ENCODE data around the gene ETNK2. TPM values are rescaled to one million over a fixed set of nuclear protein-coding genes. Genes with fewer than 3 reads are reported as not detected.
A peak's percentile ranks its signal among the peaks of the same experiment; 100 is the strongest.

The ETNK2 gene
- total and polyA plus RNA-seq, 2 of the 13 experiments (the other 11 are each of a cell fraction or from before 2014, with no cell fraction given), result 15.5 to 42.8 TPM

DNA sequence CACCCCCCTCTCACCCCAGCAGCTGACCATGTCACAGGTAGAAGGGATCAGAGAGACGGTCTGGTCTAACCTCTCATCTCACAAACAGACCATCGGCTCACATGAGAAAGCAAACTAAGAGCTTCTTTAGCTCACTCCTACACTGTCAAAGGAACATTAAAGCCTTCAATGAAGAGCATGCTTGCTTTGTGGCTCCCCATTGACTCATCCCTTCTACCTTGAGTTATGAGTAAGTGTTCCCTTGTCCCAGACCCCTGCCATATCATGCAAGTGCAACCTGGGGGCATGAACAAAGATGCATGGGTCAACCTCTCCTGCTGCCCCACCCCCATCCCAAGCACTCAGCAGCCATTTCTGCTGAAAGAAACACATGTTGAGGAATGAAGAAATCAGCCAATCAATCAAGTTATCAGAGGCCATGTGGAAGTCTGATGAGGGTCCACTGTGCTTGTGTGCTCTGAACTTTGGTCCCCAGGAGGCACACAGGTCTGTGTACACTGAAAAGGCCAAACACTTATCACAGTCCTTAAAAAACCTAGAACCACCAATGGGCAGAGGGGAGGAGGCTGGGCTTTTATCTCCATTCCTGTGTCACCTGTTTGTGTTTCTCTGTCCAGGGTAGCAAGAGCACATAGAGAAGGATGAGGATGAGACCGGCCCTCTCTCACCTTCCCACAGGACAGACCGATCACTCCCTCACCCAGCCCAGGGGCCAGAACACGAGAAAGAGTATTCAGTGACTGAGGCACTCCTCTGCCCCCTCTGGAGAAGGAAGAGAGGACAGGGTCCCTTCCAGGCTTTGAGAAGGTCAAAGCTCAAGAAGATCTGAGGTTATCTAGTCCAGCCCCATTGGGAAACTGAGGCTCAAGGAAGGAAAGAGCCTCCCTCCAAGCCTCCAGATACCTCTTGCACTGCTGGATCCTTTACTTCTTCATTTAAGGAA lies 9.5 kb downstream of the ETNK2 start (continued):
- TF ChIP-seq, protein P1, sequence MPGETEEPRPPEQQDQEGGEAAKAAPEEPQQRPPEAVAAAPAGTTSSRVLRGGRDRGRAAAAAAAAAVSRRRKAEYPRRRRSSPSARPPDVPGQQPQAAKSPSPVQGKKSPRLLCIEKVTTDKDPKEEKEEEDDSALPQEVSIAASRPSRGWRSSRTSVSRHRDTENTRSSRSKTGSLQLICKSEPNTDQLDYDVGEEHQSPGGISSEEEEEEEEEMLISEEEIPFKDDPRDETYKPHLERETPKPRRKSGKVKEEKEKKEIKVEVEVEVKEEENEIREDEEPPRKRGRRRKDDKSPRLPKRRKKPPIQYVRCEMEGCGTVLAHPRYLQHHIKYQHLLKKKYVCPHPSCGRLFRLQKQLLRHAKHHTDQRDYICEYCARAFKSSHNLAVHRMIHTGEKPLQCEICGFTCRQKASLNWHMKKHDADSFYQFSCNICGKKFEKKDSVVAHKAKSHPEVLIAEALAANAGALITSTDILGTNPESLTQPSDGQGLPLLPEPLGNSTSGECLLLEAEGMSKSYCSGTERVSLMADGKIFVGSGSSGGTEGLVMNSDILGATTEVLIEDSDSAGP (CRISPR knock-in tag; IDR thresholded peaks at IDR 0.05; ENCODE audit: borderline replicate concordance), result no peak
- TF ChIP-seq FOXA1 (IDR thresholded peaks at IDR 0.05) (no peak), FOXA1 (CRISPR knock-in tag; IDR thresholded peaks at IDR 0.05) (peak; percentile 45; the same call in 1 of the 2 replicates), MXD4 (CRISPR knock-in tag; IDR thresholded peaks at IDR 0.05) (no peak), ELF1 (CRISPR knock-in tag; IDR thresholded peaks at IDR 0.05) (no peak), ZNF232 (CRISPR knock-in tag; IDR thresholded peaks at IDR 0.05; ENCODE audit: borderline replicate concordance) (no peak), SKI (IDR thresholded peaks at IDR 0.05; ENCODE audit: partially characterized antibody) (peak; percentile 26), SALL1 (CRISPR knock-in tag; IDR thresholded peaks at IDR 0.05) (peak; percentile 71), SMYD3 (CRISPR knock-in tag; IDR thresholded peaks at IDR 0.05) (no peak), SP140L (CRISPR knock-in tag; IDR thresholded peaks at IDR 0.05; ENCODE audit: borderline replicate concordance) (no peak), MTA1 (CRISPR knock-in tag; IDR thresholded peaks at IDR 0.05; ENCODE audit: borderline replicate concordance) (no peak)
- TF ChIP-seq, protein P2, sequence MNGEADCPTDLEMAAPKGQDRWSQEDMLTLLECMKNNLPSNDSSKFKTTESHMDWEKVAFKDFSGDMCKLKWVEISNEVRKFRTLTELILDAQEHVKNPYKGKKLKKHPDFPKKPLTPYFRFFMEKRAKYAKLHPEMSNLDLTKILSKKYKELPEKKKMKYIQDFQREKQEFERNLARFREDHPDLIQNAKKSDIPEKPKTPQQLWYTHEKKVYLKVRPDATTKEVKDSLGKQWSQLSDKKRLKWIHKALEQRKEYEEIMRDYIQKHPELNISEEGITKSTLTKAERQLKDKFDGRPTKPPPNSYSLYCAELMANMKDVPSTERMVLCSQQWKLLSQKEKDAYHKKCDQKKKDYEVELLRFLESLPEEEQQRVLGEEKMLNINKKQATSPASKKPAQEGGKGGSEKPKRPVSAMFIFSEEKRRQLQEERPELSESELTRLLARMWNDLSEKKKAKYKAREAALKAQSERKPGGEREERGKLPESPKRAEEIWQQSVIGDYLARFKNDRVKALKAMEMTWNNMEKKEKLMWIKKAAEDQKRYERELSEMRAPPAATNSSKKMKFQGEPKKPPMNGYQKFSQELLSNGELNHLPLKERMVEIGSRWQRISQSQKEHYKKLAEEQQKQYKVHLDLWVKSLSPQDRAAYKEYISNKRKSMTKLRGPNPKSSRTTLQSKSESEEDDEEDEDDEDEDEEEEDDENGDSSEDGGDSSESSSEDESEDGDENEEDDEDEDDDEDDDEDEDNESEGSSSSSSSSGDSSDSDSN (CRISPR knock-in tag; IDR thresholded peaks at IDR 0.05), result no peak
- TF ChIP-seq, protein P3, sequence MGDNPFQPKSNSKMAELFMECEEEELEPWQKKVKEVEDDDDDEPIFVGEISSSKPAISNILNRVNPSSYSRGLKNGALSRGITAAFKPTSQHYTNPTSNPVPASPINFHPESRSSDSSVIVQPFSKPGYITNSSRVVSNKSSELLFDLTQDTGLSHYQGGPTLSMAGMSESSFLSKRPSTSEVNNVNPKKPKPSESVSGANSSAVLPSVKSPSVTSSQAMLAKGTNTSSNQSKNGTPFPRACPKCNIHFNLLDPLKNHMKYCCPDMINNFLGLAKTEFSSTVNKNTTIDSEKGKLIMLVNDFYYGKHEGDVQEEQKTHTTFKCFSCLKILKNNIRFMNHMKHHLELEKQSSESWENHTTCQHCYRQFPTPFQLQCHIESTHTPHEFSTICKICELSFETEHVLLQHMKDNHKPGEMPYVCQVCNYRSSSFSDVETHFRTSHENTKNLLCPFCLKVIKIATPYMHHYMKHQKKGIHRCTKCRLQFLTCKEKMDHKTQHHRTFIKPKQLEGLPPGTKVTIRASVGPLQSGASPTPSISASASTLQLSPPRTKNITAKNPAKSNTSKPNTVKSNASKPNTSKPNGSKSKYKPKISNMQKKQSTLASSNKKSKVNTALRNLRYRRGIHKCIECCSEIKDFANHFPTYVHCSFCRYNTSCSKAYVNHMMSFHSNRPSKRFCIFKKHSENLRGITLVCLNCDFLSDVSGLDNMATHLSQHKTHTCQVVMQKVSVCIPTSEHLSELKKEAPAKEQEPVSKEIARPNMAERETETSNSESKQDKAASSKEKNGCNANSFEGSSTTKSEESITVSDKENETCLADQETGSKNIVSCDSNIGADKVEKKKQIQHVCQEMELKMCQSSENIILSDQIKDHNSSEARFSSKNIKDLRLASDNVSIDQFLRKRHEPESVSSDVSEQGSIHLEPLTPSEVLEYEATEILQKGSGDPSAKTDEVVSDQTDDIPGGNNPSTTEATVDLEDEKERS (CRISPR knock-in tag; IDR thresholded peaks at IDR 0.05), result no peak
- TF ChIP-seq, protein P4, sequence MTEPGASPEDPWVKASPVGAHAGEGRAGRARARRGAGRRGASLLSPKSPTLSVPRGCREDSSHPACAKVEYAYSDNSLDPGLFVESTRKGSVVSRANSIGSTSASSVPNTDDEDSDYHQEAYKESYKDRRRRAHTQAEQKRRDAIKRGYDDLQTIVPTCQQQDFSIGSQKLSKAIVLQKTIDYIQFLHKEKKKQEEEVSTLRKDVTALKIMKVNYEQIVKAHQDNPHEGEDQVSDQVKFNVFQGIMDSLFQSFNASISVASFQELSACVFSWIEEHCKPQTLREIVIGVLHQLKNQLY (CRISPR knock-in tag; IDR thresholded peaks at IDR 0.05), result peak; percentile 34; the same call in 1 of the 2 replicates
- TF ChIP-seq, protein P5, sequence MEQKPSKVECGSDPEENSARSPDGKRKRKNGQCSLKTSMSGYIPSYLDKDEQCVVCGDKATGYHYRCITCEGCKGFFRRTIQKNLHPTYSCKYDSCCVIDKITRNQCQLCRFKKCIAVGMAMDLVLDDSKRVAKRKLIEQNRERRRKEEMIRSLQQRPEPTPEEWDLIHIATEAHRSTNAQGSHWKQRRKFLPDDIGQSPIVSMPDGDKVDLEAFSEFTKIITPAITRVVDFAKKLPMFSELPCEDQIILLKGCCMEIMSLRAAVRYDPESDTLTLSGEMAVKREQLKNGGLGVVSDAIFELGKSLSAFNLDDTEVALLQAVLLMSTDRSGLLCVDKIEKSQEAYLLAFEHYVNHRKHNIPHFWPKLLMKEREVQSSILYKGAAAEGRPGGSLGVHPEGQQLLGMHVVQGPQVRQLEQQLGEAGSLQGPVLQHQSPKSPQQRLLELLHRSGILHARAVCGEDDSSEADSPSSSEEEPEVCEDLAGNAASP (CRISPR knock-in tag; IDR thresholded peaks at IDR 0.05; ENCODE audit: borderline replicate concordance), result peak; percentile 24; the same call in 1 of the 2 replicates
- TF ChIP-seq, protein P6, sequence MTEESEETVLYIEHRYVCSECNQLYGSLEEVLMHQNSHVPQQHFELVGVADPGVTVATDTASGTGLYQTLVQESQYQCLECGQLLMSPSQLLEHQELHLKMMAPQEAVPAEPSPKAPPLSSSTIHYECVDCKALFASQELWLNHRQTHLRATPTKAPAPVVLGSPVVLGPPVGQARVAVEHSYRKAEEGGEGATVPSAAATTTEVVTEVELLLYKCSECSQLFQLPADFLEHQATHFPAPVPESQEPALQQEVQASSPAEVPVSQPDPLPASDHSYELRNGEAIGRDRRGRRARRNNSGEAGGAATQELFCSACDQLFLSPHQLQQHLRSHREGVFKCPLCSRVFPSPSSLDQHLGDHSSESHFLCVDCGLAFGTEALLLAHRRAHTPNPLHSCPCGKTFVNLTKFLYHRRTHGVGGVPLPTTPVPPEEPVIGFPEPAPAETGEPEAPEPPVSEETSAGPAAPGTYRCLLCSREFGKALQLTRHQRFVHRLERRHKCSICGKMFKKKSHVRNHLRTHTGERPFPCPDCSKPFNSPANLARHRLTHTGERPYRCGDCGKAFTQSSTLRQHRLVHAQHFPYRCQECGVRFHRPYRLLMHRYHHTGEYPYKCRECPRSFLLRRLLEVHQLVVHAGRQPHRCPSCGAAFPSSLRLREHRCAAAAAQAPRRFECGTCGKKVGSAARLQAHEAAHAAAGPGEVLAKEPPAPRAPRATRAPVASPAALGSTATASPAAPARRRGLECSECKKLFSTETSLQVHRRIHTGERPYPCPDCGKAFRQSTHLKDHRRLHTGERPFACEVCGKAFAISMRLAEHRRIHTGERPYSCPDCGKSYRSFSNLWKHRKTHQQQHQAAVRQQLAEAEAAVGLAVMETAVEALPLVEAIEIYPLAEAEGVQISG (CRISPR knock-in tag; IDR thresholded peaks at IDR 0.05), result no peak
